GM18517 (cell line): ENCODE measurements around the gene ZNF135.

Experiments
- ATAC-seq: cut with Tn5 transposase; IDR thresholded peaks from one replicate; pipeline ENCODE4 v1.9.1; 2021; ENCODE audit warnings: mild to moderate bottlenecking, moderate library complexity; ENCODE audit not compliant: unreplicated experiment

Gene ZNF135

GRCh38 chr19:58046856-58047255 lies 12.2 kb upstream of the ZNF135 start:
- no peak for ATAC-seq

GRCh38 chr19:58047672-58048071 lies 11.4 kb upstream of the ZNF135 start:
- no peak for ATAC-seq

DNA sequence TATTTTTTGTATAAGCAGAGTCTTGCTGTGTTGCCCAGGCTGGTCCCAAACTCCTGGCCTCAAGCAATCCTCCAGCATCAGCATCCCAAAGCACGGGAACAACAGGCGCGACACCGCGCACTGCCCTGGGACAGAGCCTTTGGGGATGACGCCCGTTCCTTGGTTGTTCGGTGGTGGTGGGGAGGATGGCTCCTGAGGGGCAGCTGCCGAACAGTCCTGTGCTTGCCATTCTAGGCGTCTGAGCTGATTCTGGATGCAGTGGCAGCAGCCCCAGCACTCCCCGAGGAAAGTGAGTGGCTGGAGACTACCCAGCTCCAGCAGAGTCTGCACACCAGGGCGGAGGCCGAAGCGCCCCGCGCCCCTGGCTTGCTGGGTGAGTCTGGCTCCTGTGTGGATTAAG lies 6.8 kb upstream of the ZNF135 start:
- ATAC-seq, result no peak

DNA sequence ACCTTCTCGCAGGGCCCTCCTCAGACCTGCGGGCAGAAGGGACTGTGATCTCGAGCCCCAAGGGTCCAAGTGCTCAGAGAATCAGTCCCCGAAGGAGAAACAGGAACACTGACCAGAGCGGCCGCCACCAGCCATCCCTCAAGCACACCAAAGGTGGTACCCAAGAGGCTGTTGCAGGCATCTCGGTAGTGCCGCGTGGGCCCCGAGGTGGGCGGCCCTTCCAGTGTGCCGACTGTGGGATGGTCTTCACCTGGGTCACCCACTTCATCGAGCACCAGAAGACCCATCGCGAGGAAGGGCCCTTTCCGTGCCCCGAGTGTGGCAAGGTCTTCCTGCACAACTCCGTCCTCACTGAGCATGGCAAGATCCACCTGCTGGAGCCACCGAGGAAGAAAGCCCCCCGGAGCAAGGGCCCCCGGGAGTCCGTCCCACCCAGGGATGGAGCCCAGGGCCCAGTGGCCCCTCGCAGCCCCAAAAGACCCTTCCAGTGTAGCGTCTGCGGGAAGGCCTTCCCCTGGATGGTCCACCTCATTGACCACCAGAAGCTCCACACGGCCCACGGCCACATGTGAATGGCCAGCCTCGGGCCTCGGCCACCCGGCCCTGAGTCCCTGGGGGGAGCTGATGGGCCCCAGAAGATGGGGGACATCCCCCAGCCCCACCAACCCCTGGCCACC lies 5.5 kb upstream of the ZNF135 start:
- ATAC-seq, result no peak

- no peak for ATAC-seq
Observed at GRCh38 chr19:58054901-58055874, 3.9 kb upstream of the ZNF135 start.

DNA sequence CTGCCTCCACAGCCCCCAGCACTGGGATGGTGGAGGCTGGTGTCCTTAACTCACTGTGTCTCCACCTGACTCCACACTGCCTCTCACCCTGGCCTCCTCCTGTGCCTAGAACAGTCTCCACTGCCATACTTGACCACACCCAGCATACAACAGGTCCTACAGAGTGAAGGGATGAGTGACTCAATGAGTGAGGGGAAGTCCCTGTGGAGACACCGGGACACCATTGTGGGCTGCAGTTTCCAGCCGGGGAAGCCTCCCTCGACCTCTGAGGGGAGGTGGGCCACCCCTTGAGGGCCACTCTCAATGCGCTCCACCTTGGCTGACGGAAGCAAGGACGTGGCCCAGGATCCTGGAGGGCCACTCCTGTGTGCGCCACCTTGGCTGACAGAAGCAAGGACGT lies 2.8 kb upstream of the ZNF135 start:
- no peak for ATAC-seq

- no peak for ATAC-seq
Observed at GRCh38 chr19:58056861-58057260, 2.2 kb upstream of the ZNF135 start.

DNA sequence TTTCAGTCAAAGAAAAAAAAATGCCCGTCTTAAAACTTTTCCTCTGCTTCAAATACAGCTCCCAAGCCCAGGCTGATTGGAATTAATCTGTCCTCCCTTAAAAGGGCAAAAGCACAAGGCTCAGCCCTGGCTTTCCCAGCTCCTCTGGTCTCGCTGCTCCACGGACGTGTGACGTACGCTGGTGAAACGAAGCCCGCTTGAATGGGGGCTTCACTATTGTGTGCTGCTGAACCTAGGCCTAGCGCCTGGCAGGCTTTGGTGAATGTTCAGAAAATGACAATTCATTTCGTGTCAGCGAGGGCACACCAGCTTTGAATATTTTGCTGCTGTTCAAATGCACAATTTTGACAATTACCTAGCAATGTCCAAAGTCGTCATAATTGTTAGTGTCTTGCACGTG lies 615 bp upstream of the ZNF135 start:
- no peak for ATAC-seq

GRCh38 chr19:58059671-58060078 lies 593 bp downstream of the ZNF135 start:
- no peak for ATAC-seq

- no peak for ATAC-seq
Observed at GRCh38 chr19:58060231-58060630, 1.1 kb downstream of the ZNF135 start.

- no peak for ATAC-seq
Observed at GRCh38 chr19:58063712-58064111, 4.6 kb downstream of the ZNF135 start.

- ATAC-seq, result no peak
Observed at GRCh38 chr19:58067240-58067912, 8.3 kb downstream of the ZNF135 start.

DNA sequence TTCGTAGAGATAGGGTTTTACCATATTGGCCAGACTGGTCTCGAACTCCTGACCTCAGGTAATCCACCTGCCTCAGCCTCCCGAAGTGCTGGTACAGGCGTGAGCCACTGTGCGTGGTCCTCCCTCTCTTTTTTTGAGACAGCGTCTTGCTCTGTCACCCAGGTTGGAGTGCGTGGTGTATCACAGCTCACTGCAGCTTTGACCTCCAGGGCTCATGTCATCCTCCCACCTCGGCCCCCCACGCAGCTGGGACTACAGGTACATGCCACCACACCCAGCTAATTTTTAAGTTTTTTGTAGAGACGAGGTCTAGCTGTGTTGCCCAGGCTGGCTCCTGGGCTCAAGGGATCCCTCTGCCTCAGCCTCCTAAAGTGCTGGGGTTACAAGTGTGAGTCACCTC lies 20.7 kb downstream of the ZNF135 start:
- ATAC-seq, result no peak

DNA sequence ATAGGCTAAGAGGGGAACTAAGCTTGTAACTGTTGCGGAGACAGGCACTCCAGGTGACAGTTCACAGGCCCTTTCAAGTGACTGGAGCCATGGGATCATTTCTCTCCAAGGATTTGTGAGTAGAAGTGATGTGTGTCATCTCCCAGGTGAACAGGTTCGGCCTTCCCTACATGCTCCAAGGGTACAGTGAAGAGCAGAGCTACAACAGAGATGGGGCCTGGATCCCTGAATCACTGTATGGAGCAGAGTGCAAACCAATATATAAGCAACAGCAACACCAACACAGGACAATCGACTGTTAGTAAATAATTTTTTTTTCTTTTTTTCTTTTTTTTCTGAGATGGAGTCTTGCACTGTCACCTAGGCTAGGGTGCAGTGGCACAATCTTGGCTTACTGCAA lies 23.9 kb downstream of the ZNF135 start:
- no peak for ATAC-seq

GRCh38 chr19:58084596-58085347 lies 25.7 kb downstream of the ZNF135 start:
- no peak for ATAC-seq

- no peak for ATAC-seq
Observed at GRCh38 chr19:58085348-58085875, 26.3 kb downstream of the ZNF135 start.

DNA sequence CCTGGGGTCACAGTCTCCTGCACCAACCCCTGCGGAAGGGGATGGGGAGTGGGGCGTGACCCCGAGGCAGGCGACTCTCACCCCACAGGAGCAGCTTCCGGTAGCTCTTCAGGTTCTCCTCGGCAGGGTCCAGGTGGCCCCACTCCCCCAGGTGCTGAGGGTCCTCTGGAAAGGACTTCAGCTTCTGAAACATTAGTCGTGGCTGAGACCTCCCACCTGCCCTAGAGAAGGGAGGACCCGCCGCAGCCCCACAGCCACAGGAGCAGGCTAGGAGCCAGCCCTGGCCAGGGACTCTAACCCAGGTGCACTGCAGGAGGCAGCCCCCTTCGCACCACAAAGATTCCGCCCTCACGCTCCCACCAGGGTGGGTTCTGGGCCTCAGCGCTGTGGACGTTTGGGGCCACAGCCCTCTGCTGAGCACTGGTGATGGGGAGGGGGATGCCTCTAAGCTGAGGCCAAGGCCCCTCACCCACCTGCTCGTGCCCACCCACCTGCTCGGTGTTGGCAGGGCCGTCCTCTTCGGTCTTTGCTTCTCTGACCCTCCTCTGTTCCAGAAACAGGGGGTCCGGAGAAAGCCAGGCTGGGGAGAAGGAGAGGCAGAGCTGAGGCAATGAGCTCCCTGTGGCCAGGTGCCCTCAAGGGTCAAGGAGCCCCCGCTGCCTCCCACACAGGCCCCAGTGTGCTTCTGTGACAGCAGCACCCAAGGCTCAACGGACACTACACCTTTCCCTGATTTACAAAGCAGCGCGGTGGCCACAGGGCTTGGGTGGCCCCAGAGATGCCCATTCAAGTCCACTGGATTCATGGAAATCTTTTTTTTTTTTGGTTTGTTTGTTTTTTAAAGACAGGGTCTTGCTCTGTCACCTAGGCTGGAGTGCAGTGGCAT lies 28.0 kb downstream of the ZNF135 start:
- ATAC-seq, result no peak

DNA sequence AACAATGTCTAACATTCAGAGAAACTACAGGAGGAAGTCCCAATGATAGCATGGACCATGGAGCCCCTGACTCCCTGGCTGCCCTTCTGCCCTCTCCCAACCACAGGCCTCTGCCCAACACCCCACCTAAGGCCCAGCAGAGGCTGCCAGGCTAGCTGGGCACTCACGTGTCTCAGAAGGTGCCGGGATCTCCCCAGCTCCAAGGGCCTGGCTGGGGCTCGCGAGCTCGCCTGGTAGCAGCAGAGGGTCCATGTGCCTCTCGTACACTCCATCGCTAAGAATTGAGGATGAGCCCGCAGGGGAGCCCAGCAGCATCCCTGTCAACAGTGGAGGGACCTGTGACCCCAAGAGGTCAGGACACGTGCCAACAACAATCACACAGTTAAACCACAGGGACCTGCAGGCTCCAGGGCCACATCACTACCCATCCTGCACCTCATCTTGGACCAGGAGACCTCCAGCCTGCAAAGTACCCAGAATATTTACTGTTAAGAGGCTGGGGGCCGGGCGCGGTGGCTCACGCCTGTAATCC lies 29.5 kb downstream of the ZNF135 start:
- no peak for ATAC-seq

DNA sequence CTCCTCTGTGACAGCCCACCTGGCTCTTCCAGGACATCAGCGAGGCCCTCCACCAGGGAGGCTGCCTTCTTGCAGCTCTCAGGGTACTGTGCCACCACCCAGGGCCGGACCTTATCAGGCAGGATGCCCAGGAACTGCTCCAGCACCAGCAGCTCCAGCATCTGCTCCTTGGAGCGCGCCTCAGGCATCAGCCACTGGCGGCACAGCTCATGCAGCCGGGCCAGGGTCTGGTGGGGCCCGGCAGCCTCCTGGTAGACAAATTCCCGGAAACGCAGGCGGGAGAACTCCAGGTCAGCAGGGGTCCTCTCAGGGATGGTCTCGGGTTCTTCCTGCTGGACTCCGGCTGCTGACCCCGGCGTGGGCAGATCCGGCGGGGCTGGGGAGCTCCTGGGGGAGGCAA lies 30.8 kb downstream of the ZNF135 start:
- no peak for ATAC-seq
